Measurements from ENCODE around the gene TBX6. TPM values are rescaled to one million over a fixed set of nuclear protein-coding genes. Genes with fewer than 3 reads are reported as not detected.

Gene TBX6
- total RNA-seq, 1 donor from 2014 or later = 0.75 TPM

DNA sequence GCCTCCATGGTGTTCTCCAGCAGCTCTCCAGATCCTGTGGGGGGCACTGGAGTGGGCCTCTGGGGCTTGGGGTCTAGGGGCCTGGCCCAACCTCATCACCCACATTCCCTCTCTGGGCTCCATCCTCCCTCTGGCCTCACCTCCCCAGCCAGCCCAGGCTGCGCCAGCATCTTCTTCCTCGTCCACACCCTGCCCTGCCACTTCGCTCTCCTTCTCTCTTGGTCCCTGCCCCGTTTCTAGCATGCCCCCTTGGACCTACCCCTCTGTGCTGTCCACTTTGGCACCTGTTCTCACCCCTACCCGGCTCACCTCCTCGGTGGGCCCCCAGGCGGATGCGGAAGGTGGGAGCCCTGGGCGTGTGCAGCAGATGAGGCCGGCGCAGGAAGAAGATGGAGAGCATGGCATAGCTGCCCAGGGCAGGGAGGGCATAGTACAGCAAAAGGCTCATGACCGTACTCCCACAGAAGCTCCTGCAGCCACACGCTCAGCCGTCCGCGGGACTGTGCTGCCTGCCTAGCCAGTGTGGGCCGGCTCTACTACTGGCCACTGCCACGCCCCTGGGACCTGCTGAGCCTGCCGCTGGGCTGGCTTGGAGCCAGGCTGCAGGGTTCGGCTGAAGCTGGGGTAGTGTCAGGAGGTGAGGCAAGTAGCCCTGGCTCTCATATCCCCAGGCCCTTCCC, 21.4 kb upstream of the TBX6 start, which contains the start of gene GDPD3:
TSS of gene GDPD3 (minus strand) at position 507 of the 680 bp plus-strand sequence. CDS start at position 448, 59 bp downstream.
- no peaks in the 10 kb centered on the region for H3K9me3 ChIP-seq
- TF ChIP-seq, protein P1, sequence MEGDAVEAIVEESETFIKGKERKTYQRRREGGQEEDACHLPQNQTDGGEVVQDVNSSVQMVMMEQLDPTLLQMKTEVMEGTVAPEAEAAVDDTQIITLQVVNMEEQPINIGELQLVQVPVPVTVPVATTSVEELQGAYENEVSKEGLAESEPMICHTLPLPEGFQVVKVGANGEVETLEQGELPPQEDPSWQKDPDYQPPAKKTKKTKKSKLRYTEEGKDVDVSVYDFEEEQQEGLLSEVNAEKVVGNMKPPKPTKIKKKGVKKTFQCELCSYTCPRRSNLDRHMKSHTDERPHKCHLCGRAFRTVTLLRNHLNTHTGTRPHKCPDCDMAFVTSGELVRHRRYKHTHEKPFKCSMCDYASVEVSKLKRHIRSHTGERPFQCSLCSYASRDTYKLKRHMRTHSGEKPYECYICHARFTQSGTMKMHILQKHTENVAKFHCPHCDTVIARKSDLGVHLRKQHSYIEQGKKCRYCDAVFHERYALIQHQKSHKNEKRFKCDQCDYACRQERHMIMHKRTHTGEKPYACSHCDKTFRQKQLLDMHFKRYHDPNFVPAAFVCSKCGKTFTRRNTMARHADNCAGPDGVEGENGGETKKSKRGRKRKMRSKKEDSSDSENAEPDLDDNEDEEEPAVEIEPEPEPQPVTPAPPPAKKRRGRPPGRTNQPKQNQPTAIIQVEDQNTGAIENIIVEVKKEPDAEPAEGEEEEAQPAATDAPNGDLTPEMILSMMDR (IDR thresholded peaks at IDR 0.05) = no peak
- DNase-seq (ENCODE audit: low spot score in 2 of 2) = no peak
- H3K27ac ChIP-seq = no peak within 1 kb of the TSS
- H3K36me3 ChIP-seq = peaks cover 55 to 83% of the 10 kb centered on the region in 2 donors
- intact Hi-C loops (cut with DNase I) = no loop called here
- no peaks in the 10 kb centered on the region for H3K27me3 ChIP-seq
- H3K4me3 ChIP-seq = no peak within 1 kb of the TSS
- H3K4me1 ChIP-seq = no peaks in the 10 kb centered on the region

DNA sequence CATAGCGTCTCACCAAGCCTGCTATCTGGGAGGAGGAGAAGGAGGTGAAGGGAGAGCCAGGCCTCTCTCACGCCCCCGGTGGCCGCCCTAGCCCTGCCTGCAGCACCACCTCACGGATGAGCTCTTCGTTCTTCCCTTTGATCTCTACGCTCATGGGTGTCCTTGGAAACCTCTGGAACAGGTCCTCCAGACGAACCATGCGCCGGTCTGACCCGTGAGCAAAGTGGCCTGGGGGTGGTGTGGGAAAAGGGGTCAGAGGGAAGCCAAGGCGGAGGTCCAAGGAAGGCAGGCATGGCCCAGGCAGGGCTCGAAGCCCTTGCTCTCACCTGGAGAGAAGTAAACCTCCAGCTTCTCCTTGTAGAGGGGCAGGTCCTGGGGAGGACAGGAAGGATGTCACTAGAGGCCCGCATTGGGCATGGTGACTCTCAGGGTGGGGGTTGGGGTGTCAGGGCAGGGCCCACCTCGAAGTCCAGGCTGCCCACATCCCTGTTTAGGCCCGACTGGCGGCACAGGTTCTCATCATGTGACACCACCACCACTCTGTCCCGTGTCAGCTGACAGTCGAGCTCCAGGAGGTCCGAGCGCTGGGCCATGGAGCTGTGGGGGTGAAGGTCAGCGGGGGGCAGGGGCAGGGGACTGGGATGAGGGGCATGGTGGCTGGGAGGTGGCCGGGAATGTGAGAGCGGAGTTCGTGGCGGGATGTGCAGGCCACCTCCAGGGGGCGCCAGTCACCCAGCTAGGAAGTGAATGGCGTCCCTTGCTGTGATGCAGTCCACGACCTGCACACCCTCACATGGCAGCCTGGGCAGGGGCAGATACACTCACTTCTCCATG, 20.7 kb upstream of the TBX6 start:
- Histone ChIP-seq H3K4me1 (no peaks in the 10 kb centered on the region), H3K4me3 (no peak overlapping the region), H3K36me3 (peaks cover 55 to 83% of the 10 kb centered on the region in 2 donors), H3K27me3 (no peaks in the 10 kb centered on the region), H3K9me3 (no peaks in the 10 kb centered on the region), H3K27ac (no peak overlapping the region)
- intact Hi-C loops (cut with DNase I) = no loop called here
- TF ChIP-seq, protein P1 (IDR thresholded peaks at IDR 0.05) = peak; percentile 58 to 70 (median 62)
- peak in 1 of 2 donors; percentile 79 for DNase-seq (ENCODE audit: low spot score in 2 of 2)

DNA sequence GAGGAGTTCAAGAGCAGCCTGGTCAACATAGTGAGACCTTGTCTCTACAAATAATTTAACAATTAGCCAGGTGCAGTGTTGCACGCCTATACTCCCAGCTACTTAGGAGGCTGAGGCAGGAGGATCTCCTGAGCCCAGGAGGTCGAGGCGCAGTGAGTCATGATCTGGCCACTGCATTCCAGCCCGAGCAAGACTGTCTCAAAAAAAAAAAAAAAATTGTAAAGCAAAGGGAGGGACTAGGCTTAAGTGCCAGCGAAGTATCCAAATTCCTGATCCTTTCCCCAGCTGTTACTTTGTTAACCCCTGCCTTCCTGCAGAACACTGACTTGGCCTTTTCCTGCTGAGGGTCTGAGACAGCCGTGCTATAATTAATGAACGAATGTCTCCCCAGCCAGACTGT, 18.9 kb upstream of the TBX6 start:
- Histone ChIP-seq H3K36me3 (peaks cover 48 to 79% of the 10 kb centered on the region in 2 donors), H3K27me3 (no peaks in the 10 kb centered on the region), H3K4me3 (no peak overlapping the region), H3K4me1 (no peaks in the 10 kb centered on the region), H3K9me3 (no peaks in the 10 kb centered on the region), H3K27ac (no peak overlapping the region)
- TF ChIP-seq, protein P1 (IDR thresholded peaks at IDR 0.05) = no peak
- intact Hi-C loops (cut with DNase I) = no loop called here
- DNase-seq (ENCODE audit: low spot score in 2 of 2) = no peak

DNA sequence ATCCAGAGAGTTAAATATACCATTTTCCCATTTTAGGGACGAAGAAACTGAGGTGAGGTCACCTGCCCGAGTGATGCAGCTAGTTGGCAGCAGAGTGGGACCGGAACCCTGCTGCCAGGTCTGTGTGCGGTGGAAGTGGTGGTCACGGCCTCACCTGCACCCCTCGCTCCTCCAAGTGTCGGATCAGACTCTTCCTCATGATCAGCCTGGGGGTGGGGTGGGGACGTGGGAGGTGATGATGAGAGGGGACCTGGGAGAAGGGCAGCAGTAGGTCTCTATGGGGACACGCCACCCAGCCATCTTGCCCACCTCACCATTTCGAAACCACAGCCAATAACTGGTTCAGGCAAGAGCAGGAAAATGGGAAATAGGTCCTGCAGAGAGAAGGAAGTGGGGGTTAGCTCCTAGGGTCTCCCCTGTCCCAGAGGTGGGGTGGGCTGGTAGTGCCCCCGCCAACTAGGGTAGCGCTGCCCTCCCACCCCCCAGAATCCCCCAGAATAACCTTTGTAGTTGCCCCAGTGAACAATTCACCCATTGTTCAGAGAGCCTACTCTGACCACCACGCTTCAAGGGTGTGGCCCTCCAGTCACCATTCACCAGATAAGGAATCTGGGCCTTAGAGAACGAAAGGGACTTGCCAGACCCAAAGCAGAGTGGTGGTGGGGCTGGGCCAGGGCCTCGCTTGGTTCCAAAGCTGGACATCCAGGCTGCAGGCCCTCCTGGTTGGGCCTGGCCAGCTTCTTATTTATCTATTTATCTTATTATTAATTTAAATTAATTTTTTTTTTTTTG, 16.5 kb upstream of the TBX6 start:
- no peaks in the 10 kb centered on the region for H3K27me3 ChIP-seq
- TF ChIP-seq, protein P1 (IDR thresholded peaks at IDR 0.05) = no peak
- no peak for DNase-seq (ENCODE audit: low spot score in 2 of 2)
- H3K27ac ChIP-seq = no peak overlapping the region
- intact Hi-C loops (cut with DNase I) = no loop called here
- H3K4me3 ChIP-seq = no peak overlapping the region
- no peaks in the 10 kb centered on the region for H3K9me3 ChIP-seq
- H3K4me1 ChIP-seq = no peaks in the 10 kb centered on the region
- peaks cover 57 to 68% of the 10 kb centered on the region in 2 donors for H3K36me3 ChIP-seq

DNA sequence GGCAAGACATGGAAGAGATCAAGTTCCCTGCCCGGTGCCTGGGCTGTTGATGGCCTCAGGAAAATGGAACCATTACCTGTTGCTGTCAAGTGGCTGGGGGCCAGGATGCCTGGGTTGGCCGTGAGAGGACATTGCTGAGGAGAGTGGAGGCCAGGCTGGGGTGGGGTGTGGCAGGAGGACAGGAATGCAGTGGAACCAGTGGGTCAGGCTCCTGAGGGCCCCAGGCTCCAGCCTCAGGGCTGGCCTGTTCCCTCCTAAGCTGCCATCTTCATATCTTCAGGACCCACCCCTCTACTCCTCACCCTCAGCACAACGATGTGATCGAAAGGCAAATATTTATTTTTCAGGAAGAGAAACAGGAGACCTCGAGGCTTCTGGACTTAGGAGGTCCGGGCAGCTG, 12.8 kb upstream of the TBX6 start:
- Histone ChIP-seq H3K9me3 (no peaks in the 10 kb centered on the region), H3K36me3 (peaks cover 34 to 40% of the 10 kb centered on the region in 2 donors)
- TF ChIP-seq, protein P1 (IDR thresholded peaks at IDR 0.05) = no peak

More for the DNA sequence above, 12.8 kb upstream of the TBX6 start:
- no peaks in the 10 kb centered on the region for H3K4me1 ChIP-seq
- no peak overlapping the region for H3K27ac ChIP-seq
- intact Hi-C loops (cut with DNase I) = no loop called here
- H3K27me3 ChIP-seq = no peaks in the 10 kb centered on the region
- H3K4me3 ChIP-seq = no peak overlapping the region
- no peak for DNase-seq (ENCODE audit: low spot score in 2 of 2)
